Keratinocyte (primary cell): ENCODE measurements around the gene MACF1. TPM values are rescaled to one million over a fixed set of nuclear protein-coding genes. Genes with fewer than 3 reads are reported as not detected.

Experiments
- DNase-seq: peaks from one replicate; pipeline ENCODE4 v3.0.0-alpha.2; 2011; ENCODE audit warnings: low read depth, missing footprints, low spot score
- FAIRE-seq: peaks from 2 replicates; lab custom pipeline; 2011; peaks lifted over from hg19 to GRCh38; lab: Jason Lieb, UNC
- H2AFZ ChIP-seq: 2 replicates; pipeline ENCODE4 v1.6.0; 2012; ENCODE audit warnings: low read length, control low read depth, inconsistent platforms; ENCODE audit not compliant: control insufficient read depth
- H3K27ac ChIP-seq: 2 replicates; pipeline ENCODE4 v1.5.1; 2011; ENCODE audit warnings: low read length; ENCODE audit not compliant: control insufficient read depth, insufficient read depth
- H3K27me3 ChIP-seq: 3 replicates; pipeline ENCODE4 v1.6.0; 2011; ENCODE audit warnings: low read length; ENCODE audit not compliant: control insufficient read depth, insufficient read depth; ENCODE audit errors: extremely low read depth
- H3K36me3 ChIP-seq, 2 experiments: 2 replicates in 1 of 2; 3 replicates in 1 of 2; pipeline ENCODE4 v1.5.1; 2011; ENCODE audit warnings: low read length in 2 of 2, mild to moderate bottlenecking in 1 of 2; ENCODE audit not compliant: control insufficient read depth in 2 of 2, insufficient read depth in 2 of 2; ENCODE audit errors: extremely low read depth in 1 of 2
- H3K4me1 ChIP-seq: 3 replicates; pipeline ENCODE4 v1.5.1; 2011; ENCODE audit warnings: low read length; ENCODE audit not compliant: control insufficient read depth, insufficient read depth; ENCODE audit errors: extremely low read depth
- H3K4me2 ChIP-seq: 3 replicates; pipeline ENCODE4 v1.6.0; 2011; ENCODE audit warnings: low read depth, low read length; ENCODE audit not compliant: control insufficient read depth, insufficient read depth; ENCODE audit errors: extremely low read depth
- H3K4me3 ChIP-seq, 3 experiments: fragments of 200-600 bp in 1 of 3; sonication (generic) in 1 of 3; 2 replicates in 2 of 3; 3 replicates in 1 of 3; pipeline ENCODE4 v1.5.1; 2011 to 2016; ENCODE audit warnings: low read length in 3 of 3, mild to moderate bottlenecking in 3 of 3, control low read depth in 2 of 3, inconsistent platforms in 1 of 3, low read depth in 1 of 3, mixed read lengths in 1 of 3, mixed run types in 1 of 3, moderate library complexity in 1 of 3; ENCODE audit not compliant: control insufficient read depth in 2 of 3, insufficient read depth in 2 of 3; ENCODE audit errors: extremely low read depth in 1 of 3
- H3K79me2 ChIP-seq: 2 replicates; pipeline ENCODE4 v1.6.0; 2012; ENCODE audit warnings: low read length; ENCODE audit not compliant: control insufficient read depth, insufficient read depth
- H3K9ac ChIP-seq: 3 replicates; pipeline ENCODE4 v1.6.0; 2011; ENCODE audit warnings: low read length; ENCODE audit not compliant: control insufficient read depth, insufficient read depth; ENCODE audit errors: extremely low read depth
- H3K9me1 ChIP-seq: 3 replicates; pipeline ENCODE4 v1.6.0; 2011; ENCODE audit warnings: low read length; ENCODE audit not compliant: control insufficient read depth, insufficient read depth; ENCODE audit errors: extremely low read depth
- H3K9me3 ChIP-seq: 2 replicates; pipeline ENCODE4 v1.5.1; 2012; ENCODE audit warnings: low read depth, low read length; ENCODE audit not compliant: control insufficient read depth
- H4K20me1 ChIP-seq: 3 replicates; pipeline ENCODE4 v1.6.0; 2011; ENCODE audit warnings: low read length; ENCODE audit not compliant: control insufficient read depth, insufficient read depth; ENCODE audit errors: extremely low read depth
- EZH2 ChIP-seq: IDR thresholded peaks from one replicate; pipeline ENCODE4 v1.6.1; 2012; ENCODE audit warnings: inconsistent platforms, mild to moderate bottlenecking, low read length, moderate library complexity
- dilution Hi-C: fragments of 300-500 bp; cut with MboI; formaldehyde crosslinking; loops from one replicate; pipeline ENCODE4 v1.7.0; 2020; ENCODE audit warnings: low sequenced_read_pairs; ENCODE audit not compliant: extremely low pct_ligation_motif_present
- polyA plus RNA-seq, 5 experiments: library from polyadenylated mRNA; depleted of rRNA in 3 of 5; stranded (reverse) in 3 of 5; stranded (forward) in 1 of 5; unstranded in 1 of 5; fragments of >200 nt; gene quantifications; 1 replicate in 1 of 5; 2 replicates in 3 of 5; 3 replicates in 1 of 5; pipeline versions ENCODE4 v1.2.1 to v1.2.3, GENCODE V29; 2011 to 2012; ENCODE audit warnings: missing spikeins in 2 of 5, low read depth in 1 of 5, low replicate concordance in 1 of 5
- TF ChIP-seq, protein P1 (sequence below), 3 experiments: IDR thresholded peaks in 1 of 3; conservative IDR thresholded peaks in 1 of 3; optimal IDR thresholded peaks in 1 of 3; 2 replicates in 2 of 3; 3 replicates in 1 of 3; pipeline versions ENCODE3 to v1.5.1; 2011; ENCODE audit warnings: low read length in 3 of 3, mild to moderate bottlenecking in 3 of 3, moderate library complexity in 2 of 3, control low read depth in 1 of 3, inconsistent platforms in 1 of 3; ENCODE audit not compliant: insufficient read depth in 2 of 3; ENCODE audit errors: extremely low read depth in 1 of 3

Gene MACF1
- polyA plus RNA-seq, 1 donor (not counting 4 experiments of a cell fraction or from before 2014, with no cell fraction given): 111 TPM

DNA sequence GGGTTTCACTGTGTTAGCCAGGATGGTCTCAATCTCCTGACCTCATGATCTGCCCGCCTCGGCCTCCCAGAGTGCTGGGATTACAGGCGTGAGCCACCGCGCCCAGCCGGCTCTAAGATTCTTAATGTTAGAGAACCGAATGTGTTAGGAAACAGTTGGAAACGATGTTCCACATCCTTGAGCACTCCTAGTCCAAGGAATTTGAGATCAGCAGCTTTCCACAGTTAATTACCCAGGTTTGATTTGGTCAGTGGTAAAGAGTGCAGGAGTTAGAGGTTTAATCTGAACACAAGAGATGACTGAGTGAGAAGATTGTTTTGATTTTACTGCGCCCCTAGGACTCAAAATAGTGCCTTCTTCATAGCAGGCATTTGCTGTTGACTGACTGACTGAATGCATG, 211.1 kb downstream of the MACF1 start:
- Histone ChIP-seq H3K27ac (no peak overlapping the region), H3K79me2 (peaks cover 74% of the 10 kb centered on the region), H3K4me1 (peaks cover 16% of the 10 kb centered on the region), H4K20me1 (peaks cover 17% of the 10 kb centered on the region), H3K4me3 (no peak overlapping the region), H3K4me2 (no peak overlapping the region), H3K27me3 (no peaks in the 10 kb centered on the region), H2AFZ (no peak overlapping the region), H3K36me3 (peaks cover 11 to 29% of the 10 kb centered on the region in 2 experiments), H3K9me1 (peaks cover 6% of the 10 kb centered on the region), H3K9me3 (no peaks in the 10 kb centered on the region), H3K9ac (no peak overlapping the region)
- no peak for DNase-seq
- dilution Hi-C loops: no loop called here
- TF ChIP-seq EZH2: no peak
- TF ChIP-seq, protein P1, sequence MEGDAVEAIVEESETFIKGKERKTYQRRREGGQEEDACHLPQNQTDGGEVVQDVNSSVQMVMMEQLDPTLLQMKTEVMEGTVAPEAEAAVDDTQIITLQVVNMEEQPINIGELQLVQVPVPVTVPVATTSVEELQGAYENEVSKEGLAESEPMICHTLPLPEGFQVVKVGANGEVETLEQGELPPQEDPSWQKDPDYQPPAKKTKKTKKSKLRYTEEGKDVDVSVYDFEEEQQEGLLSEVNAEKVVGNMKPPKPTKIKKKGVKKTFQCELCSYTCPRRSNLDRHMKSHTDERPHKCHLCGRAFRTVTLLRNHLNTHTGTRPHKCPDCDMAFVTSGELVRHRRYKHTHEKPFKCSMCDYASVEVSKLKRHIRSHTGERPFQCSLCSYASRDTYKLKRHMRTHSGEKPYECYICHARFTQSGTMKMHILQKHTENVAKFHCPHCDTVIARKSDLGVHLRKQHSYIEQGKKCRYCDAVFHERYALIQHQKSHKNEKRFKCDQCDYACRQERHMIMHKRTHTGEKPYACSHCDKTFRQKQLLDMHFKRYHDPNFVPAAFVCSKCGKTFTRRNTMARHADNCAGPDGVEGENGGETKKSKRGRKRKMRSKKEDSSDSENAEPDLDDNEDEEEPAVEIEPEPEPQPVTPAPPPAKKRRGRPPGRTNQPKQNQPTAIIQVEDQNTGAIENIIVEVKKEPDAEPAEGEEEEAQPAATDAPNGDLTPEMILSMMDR (optimal IDR thresholded peaks at IDR 0.05 in 1 of 3, IDR thresholded peaks at IDR 0.05 in 1 of 3, conservative IDR thresholded peaks at IDR 0.05 in 1 of 3; ENCODE audit: extremely low read depth in 1 of 3, insufficient read depth in 2 of 3, low read length in 3 of 3): no peak
- FAIRE-seq: no peak

DNA sequence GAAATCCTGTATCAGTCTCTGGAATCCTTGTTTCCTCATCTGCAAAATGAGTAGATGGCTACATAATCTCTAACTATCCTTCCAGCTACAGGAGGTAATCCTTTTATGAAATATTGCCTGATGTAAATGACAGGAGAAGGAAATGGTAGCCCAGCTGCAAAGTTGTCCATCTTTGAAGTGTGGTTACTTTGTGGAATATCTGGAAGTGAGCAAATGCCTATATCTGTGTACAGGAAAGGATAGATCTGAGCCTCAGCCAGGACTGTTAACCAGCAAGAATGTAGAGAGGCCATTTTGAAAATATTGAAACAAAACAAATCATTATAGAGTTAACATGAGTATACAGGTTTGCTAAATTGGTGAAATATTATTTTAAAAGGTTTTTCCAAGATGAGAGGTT, 212.1 kb downstream of the MACF1 start:
- Histone ChIP-seq H4K20me1 (peaks cover 15% of the 10 kb centered on the region), H3K4me1 (peaks cover 5% of the 10 kb centered on the region), H3K9me1 (peaks cover 3% of the 10 kb centered on the region), H3K4me2 (no peak overlapping the region), H3K9ac (no peak overlapping the region), H3K79me2 (peaks cover 65% of the 10 kb centered on the region), H3K27me3 (no peaks in the 10 kb centered on the region), H3K9me3 (no peaks in the 10 kb centered on the region), H3K4me3 (no peak overlapping the region), H3K36me3 (peaks cover 11 to 23% of the 10 kb centered on the region in 2 experiments), H3K27ac (no peak overlapping the region), H2AFZ (no peak overlapping the region)
- no peak for FAIRE-seq
- dilution Hi-C loops: no loop called here
- DNase-seq: no peak
- TF ChIP-seq, protein P1 (optimal IDR thresholded peaks at IDR 0.05 in 1 of 3, IDR thresholded peaks at IDR 0.05 in 1 of 3, conservative IDR thresholded peaks at IDR 0.05 in 1 of 3; ENCODE audit: extremely low read depth in 1 of 3, insufficient read depth in 2 of 3, low read length in 3 of 3): no peak
- TF ChIP-seq EZH2: no peak
